ENCODE measurements around the gene DTX1. TPM values are rescaled to one million over a fixed set of nuclear protein-coding genes. Genes with fewer than 3 reads are reported as not detected.

The DTX1 gene
- total RNA-seq, 1 experiment from 2014 or later, result 3.0 TPM

DNA sequence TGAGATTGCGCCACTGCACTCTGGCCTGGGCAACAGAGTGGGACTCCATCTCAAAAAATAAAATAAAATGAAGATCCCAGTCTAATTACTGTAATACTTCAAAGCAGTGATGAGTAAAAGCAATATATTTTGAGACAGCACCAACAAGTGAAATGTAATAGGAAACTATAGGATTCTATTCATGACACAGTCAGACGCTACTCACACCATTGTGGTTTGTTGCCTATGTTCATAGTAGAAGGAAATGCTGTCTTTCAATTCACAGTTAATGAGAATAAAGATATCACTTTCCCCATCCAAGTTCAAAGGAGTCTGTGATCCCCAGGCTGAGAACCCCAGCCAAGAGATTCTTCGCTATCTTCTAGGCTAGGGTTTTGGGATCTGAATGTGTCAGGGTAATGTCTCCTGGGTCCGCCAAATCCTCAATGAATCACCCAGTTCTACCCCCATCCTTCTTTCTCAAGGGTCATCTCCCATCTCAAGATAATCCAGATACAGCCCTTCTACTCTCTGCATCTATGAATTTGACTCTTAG is 16.6 kb upstream of the DTX1 start:
- no peak overlapping the region for H3K4me3 Mint-ChIP-seq
- no peak overlapping the region for H4K91ac ChIP-seq (ENCODE audit: insufficient read length, low read depth, low read length)

More for the DNA sequence above, 16.6 kb upstream of the DTX1 start:
- no peaks in the 10 kb centered on the region for H4K20me1 ChIP-seq (ENCODE audit: control insufficient read depth, insufficient read depth, insufficient read length)
- Mint-ChIP-seq H3K4me1 (peaks cover 6% of the 10 kb centered on the region in 2 experiments), H3K9me3 (no peaks in the 10 kb centered on the region), H3K36me3 (ENCODE audit: insufficient read depth in 1 of 3, low read depth in 3 of 3) (no peaks in the 10 kb centered on the region), H3K27me3 (ENCODE audit: low read depth) (peaks cover 19% of the 10 kb centered on the region), H3K27ac (no peak overlapping the region)
- no peak overlapping the region for H3K27ac ChIP-seq (ENCODE audit: insufficient read length, low read depth, low read length)
- H3K79me2 ChIP-seq (ENCODE audit: insufficient read depth, low read length), result no peaks in the 10 kb centered on the region
- no peaks in the 10 kb centered on the region for H3K79me1 ChIP-seq (ENCODE audit: insufficient read depth, low read depth, low read length, poor library complexity, severe bottlenecking)
- no peak overlapping the region for H2BK5ac ChIP-seq (ENCODE audit: insufficient read length, low read length)
- no peak for DNase-seq
- no peak overlapping the region for H3K14ac ChIP-seq (ENCODE audit: insufficient read depth, low read length)
- H4K8ac ChIP-seq (replicated peaks; ENCODE audit: insufficient read length, low read depth, low read length), result no peak overlapping the region
- WGBS (ENCODE audit: extremely low coverage, insufficient read length, low lambda C conversion rate), result no CpG with 5 or more reads among the region's 4 CpGs
- H3K23ac ChIP-seq (ENCODE audit: insufficient read length, low read depth, low read length), result no peak overlapping the region
- H2BK20ac ChIP-seq (ENCODE audit: low read depth, low read length, poor library complexity, severe bottlenecking), result no peak overlapping the region
- H3K9me3 ChIP-seq (ENCODE audit: control insufficient read depth, low read depth, low read length), result no peaks in the 10 kb centered on the region
- no peak overlapping the region for H2BK15ac ChIP-seq (ENCODE audit: low read depth, low read length)
- no peak overlapping the region for H3K18ac ChIP-seq (ENCODE audit: insufficient read length, low read depth, low read length)
- no peak overlapping the region for H3K9ac ChIP-seq (ENCODE audit: extremely low read depth, insufficient read length, low read length)
- no peak overlapping the region for H3K56ac ChIP-seq (ENCODE audit: insufficient read length, low read depth, low read length)
- no peak overlapping the region for H2BK120ac ChIP-seq (ENCODE audit: low read depth, low read length, poor library complexity, severe bottlenecking)
- no peak overlapping the region for H3K4me2 ChIP-seq (ENCODE audit: insufficient read depth, insufficient read length, low read length)
- no peaks in the 10 kb centered on the region for H3K27me3 ChIP-seq (ENCODE audit: insufficient read depth, low read length)
- no peak for TF ChIP-seq CTCF (conservative IDR thresholded peaks at IDR 0.05)
- no peak overlapping the region for H2AFZ ChIP-seq (ENCODE audit: low read length)
- H2BK12ac ChIP-seq (ENCODE audit: insufficient read length, low read depth, low read length), result no peak overlapping the region
- no peaks in the 10 kb centered on the region for H3K4me1 ChIP-seq (ENCODE audit: insufficient read depth, low read length)
- H4K5ac ChIP-seq (ENCODE audit: insufficient read length, low read depth, low read length), result no peak overlapping the region
- H3K4ac ChIP-seq (ENCODE audit: low read depth, low read length), result no peak overlapping the region
- no peak overlapping the region for H3T11ph ChIP-seq (ENCODE audit: low read length)
- H3K23me2 ChIP-seq (ENCODE audit: insufficient read length, low read depth, low read length, poor library complexity, severe bottlenecking), result no peaks in the 10 kb centered on the region
- H2AK5ac ChIP-seq (ENCODE audit: insufficient read length, low read length), result no peak overlapping the region

All from H9 (cell line).